ENCODE results near the gene PLEKHF1. TPM values are rescaled to one million over a fixed set of nuclear protein-coding genes. Genes with fewer than 3 reads are reported as not detected.

Gene PLEKHF1
- total and polyA plus RNA-seq, 2 donors (not counting 1 experiment from before 2014, with no cell fraction given): 5.5 to 9.8 TPM

DNA sequence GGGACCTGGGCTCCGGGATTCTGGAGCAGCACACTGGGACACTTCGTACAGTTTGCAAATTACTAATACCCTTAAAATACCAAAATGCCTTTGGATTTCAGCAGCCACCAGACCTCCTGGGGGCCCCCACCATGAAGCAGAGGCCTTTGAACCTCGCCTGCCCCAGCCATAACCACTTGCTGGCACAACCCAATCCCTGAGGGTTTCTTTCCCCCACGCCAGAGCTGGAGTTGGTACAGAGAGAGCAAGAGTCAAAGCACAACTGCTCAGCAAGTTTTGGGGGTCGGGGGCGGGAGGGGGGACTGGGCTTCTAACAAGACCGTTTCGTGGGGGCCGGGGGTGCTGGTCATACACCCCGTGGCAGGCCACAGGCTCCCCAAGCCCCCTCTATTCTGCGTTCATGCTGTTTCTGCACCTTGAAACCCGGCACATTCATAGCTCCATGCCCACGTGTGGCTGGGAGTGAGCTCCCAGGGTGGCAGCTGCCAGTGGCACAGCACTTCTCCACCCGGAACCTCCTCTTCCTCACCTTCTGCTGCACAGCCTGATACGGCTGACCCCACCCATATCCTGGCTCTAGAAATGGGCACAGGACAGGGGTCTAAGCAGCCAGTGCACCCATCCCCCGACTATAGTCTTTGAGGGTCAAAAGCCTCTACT lies 17.1 kb downstream of the PLEKHF1 start:
- no peak overlapping the region for H3K4me3 ChIP-seq (ENCODE audit: control extremely low read depth in 1 of 5, extremely low read depth in 1 of 5, insufficient read depth in 1 of 5, low read depth in 2 of 5, low read length in 4 of 5)
- H3K79me2 ChIP-seq (ENCODE audit: control insufficient read depth, insufficient read depth, low read length): peaks cover 7% of the 10 kb centered on the region
- Mint-ChIP-seq H3K27me3 (no peaks in the 10 kb centered on the region), H3K4me3 (no peak overlapping the region), H3K4me1 (peaks cover 25% of the 10 kb centered on the region), H3K27ac (no peak overlapping the region), H3K9me3 (ENCODE audit: insufficient read depth) (no peaks in the 10 kb centered on the region)
- no peak overlapping the region for H3K4me2 ChIP-seq (replicated peaks; ENCODE audit: low read depth, low read length, poor library complexity, severe bottlenecking)
- H3K36me3 ChIP-seq (replicated peaks in 1 of 2; ENCODE audit: control extremely low read depth in 1 of 2, control insufficient read depth in 1 of 2, extremely low read depth in 1 of 2, insufficient read depth in 2 of 2, low read length in 1 of 2): no peaks in the 10 kb centered on the region
- intact Hi-C loops (cut with micrococcal nuclease): no loop called here
- H3K27ac ChIP-seq (ENCODE audit: low read length in 2 of 2): no peak overlapping the region
- ATAC-seq (ENCODE audit: low read depth) (no peak), DNase-seq (no peak)
- no peaks in the 10 kb centered on the region for H3K9me3 ChIP-seq (ENCODE audit: control extremely low read depth in 1 of 3, control insufficient read depth in 2 of 3, insufficient read depth in 1 of 3, low read length in 2 of 3)
- no peak overlapping the region for H3K9ac ChIP-seq (ENCODE audit: low read length)
- no peak overlapping the region for H2AFZ ChIP-seq (ENCODE audit: insufficient read depth, low read depth, low read length, poor library complexity, severe bottlenecking)
- H4K20me1 ChIP-seq (ENCODE audit: control insufficient read depth, insufficient read depth, low read length, poor library complexity, severe bottlenecking): no peaks in the 10 kb centered on the region
- H3K4me1 ChIP-seq (ENCODE audit: control insufficient read depth in 2 of 2, insufficient read depth in 2 of 2, low read length in 2 of 2): peaks cover 30 to 40% of the 10 kb centered on the region in 2 donors
- no peaks in the 10 kb centered on the region for H3K27me3 ChIP-seq (replicated peaks in 1 of 4; ENCODE audit: control extremely low read depth in 1 of 4, control insufficient read depth in 3 of 4, insufficient read depth in 4 of 4, low read length in 3 of 4)
- CTCF ChIA-PET: interaction anchor here (1.0 to 1.4 kb wide), 3 partner anchors 8 to 17 kb away, joined by 3 to 4 read pairs (median 4); partner anchors contain the start of gene PLEKHF1
- POLR2A ChIA-PET: no interaction called here
- no peak for TF ChIP-seq EZH2 (IDR thresholded peaks at IDR 0.05; ENCODE audit: borderline replicate concordance, insufficient read depth, low read depth, low read length, poor library complexity, severe bottlenecking)
- no peak for TF ChIP-seq CTCF (IDR thresholded peaks at IDR 0.05)
- WGBS (ENCODE audit: insufficient coverage): 93% methylated on average over 13 of the region's 16 CpGs

DNA sequence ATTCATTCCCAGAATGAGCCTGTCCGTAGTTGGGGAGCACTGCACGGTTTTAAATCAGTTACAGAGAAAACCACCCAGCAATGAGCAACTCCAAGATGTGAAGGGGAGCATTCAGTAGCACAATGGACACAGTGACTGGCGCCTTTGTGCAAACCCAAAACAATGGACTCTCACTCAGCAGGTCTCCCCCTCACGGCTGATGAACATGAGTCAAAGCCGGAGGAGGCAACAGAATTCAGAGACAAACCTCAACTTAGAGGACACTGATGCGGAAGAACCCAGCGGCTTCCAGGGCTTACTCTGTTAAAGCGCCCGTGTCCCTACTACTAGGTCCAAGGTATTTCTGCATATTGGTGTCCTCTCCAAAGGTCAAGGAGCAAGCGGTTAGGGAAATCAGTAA lies 17.7 kb downstream of the PLEKHF1 start:
- Histone ChIP-seq H3K27ac (ENCODE audit: low read length in 2 of 2) (no peak overlapping the region), H3K27me3 (replicated peaks in 1 of 4; ENCODE audit: control extremely low read depth in 1 of 4, control insufficient read depth in 3 of 4, insufficient read depth in 4 of 4, low read length in 3 of 4) (no peaks in the 10 kb centered on the region), H3K4me3 (ENCODE audit: control extremely low read depth in 1 of 5, extremely low read depth in 1 of 5, insufficient read depth in 1 of 5, low read depth in 2 of 5, low read length in 4 of 5) (no peak overlapping the region), H3K79me2 (ENCODE audit: control insufficient read depth, insufficient read depth, low read length) (peaks cover 3% of the 10 kb centered on the region), H3K9ac (ENCODE audit: low read length) (no peak overlapping the region), H3K9me3 (ENCODE audit: control extremely low read depth in 1 of 3, control insufficient read depth in 2 of 3, insufficient read depth in 1 of 3, low read length in 2 of 3) (no peaks in the 10 kb centered on the region), H3K4me1 (ENCODE audit: control insufficient read depth in 2 of 2, insufficient read depth in 2 of 2, low read length in 2 of 2) (peaks cover 30 to 39% of the 10 kb centered on the region in 2 donors), H4K20me1 (ENCODE audit: control insufficient read depth, insufficient read depth, low read length, poor library complexity, severe bottlenecking) (no peaks in the 10 kb centered on the region), H2AFZ (ENCODE audit: insufficient read depth, low read depth, low read length, poor library complexity, severe bottlenecking) (no peak overlapping the region), H3K36me3 (replicated peaks in 1 of 2; ENCODE audit: control extremely low read depth in 1 of 2, control insufficient read depth in 1 of 2, extremely low read depth in 1 of 2, insufficient read depth in 2 of 2, low read length in 1 of 2) (no peaks in the 10 kb centered on the region), H3K4me2 (replicated peaks; ENCODE audit: low read depth, low read length, poor library complexity, severe bottlenecking) (no peak overlapping the region)
- H3K9me3 Mint-ChIP-seq (ENCODE audit: insufficient read depth): no peaks in the 10 kb centered on the region
- H3K27ac Mint-ChIP-seq: no peak overlapping the region
- CTCF ChIA-PET: no interaction called here
- intact Hi-C loops (cut with micrococcal nuclease): no loop called here
- POLR2A ChIA-PET: no interaction called here
- no peak for ATAC-seq (ENCODE audit: low read depth)
- no peak for DNase-seq
- H3K4me1 Mint-ChIP-seq: peaks cover 24% of the 10 kb centered on the region
- H3K27me3 Mint-ChIP-seq: no peaks in the 10 kb centered on the region
- no peak for TF ChIP-seq EZH2 (IDR thresholded peaks at IDR 0.05; ENCODE audit: borderline replicate concordance, insufficient read depth, low read depth, low read length, poor library complexity, severe bottlenecking)
- no peak for TF ChIP-seq CTCF (IDR thresholded peaks at IDR 0.05)
- H3K4me3 Mint-ChIP-seq: no peak overlapping the region
- WGBS (ENCODE audit: insufficient coverage): 90% methylated on average over 6 of the region's 10 CpGs
